ENCODE measurements around the gene C10orf95.

GRCh38 chr10:102414749-102415148 is 36.6 kb downstream of the C10orf95 start:
- TF ChIP-seq, protein P1, sequence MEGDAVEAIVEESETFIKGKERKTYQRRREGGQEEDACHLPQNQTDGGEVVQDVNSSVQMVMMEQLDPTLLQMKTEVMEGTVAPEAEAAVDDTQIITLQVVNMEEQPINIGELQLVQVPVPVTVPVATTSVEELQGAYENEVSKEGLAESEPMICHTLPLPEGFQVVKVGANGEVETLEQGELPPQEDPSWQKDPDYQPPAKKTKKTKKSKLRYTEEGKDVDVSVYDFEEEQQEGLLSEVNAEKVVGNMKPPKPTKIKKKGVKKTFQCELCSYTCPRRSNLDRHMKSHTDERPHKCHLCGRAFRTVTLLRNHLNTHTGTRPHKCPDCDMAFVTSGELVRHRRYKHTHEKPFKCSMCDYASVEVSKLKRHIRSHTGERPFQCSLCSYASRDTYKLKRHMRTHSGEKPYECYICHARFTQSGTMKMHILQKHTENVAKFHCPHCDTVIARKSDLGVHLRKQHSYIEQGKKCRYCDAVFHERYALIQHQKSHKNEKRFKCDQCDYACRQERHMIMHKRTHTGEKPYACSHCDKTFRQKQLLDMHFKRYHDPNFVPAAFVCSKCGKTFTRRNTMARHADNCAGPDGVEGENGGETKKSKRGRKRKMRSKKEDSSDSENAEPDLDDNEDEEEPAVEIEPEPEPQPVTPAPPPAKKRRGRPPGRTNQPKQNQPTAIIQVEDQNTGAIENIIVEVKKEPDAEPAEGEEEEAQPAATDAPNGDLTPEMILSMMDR (IDR thresholded peaks at IDR 0.05) = no peak
- TF ChIP-seq EZH2 (IDR thresholded peaks at IDR 0.05; ENCODE audit: borderline replicate concordance, insufficient read depth, low read depth, low read length, poor library complexity, severe bottlenecking) = no peak

Data from B cell (primary cell).